ENCODE results near the gene RGMB. TPM values are rescaled to one million over a fixed set of nuclear protein-coding genes. Genes with fewer than 3 reads are reported as not detected.

Gene RGMB
- total and polyA plus RNA-seq, 2 of the 13 experiments (the other 11 are each of a cell fraction or from before 2014, with no cell fraction given): 3.0 to 3.8 TPM

DNA sequence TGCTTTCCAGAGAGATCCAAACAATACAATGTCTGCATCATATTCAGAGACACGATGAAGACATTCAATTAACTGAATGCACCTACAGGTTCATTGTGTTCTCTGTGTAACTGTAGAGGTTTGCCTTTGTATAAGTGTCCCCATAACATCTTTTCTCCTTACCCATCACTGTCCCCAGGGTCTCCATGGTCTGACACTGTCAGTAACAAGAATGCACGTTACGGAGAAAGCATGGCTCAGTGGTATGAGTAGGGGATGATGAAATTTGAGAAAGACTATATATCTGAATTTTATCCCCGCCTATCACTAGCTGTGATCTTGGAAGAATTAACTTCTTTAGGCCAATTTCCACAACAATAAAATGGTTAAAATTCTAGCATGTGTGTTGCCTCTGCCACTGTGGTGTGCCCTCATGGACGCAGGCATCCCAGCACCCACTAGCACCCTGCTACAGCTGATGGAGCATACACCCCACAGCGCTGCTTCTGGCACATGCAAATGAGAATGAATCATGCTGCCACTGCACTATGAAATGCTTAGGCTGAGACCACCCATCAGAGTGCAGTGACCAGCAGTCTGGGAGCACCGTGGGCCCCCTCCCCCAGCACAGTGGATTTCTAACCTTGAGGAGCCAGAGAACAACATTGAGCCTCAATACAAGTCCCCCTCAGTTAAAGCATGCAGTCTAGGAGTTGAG lies 54.3 kb downstream of the RGMB start:
- WGBS (ENCODE audit: low lambda C conversion rate): 19% methylated on average over 6 of the region's 7 CpGs
- Histone ChIP-seq H4K20me1 (ENCODE audit: insufficient read depth, low read length) (no peaks in the 10 kb centered on the region), H3K4me2 (ENCODE audit: low read depth, low read length) (no peak overlapping the region), H3K9me3 (ENCODE audit: low read length) (no peaks in the 10 kb centered on the region), H3K9ac (ENCODE audit: insufficient read depth, low read depth, low read length) (no peak overlapping the region), H3K4me1 (ENCODE audit: insufficient read depth, low read length) (no peaks in the 10 kb centered on the region), H3K27me3 (ENCODE audit: control insufficient read depth in 1 of 2, insufficient read depth in 2 of 2, low read length in 2 of 2) (no peaks in the 10 kb centered on the region; a peak in 1 of 5 replicates), H3K79me2 (ENCODE audit: insufficient read depth, low read length) (no peaks in the 10 kb centered on the region), H3K4me3 (replicated peaks in 1 of 3; ENCODE audit: insufficient read depth in 1 of 3, low read depth in 2 of 3, low read length in 3 of 3) (no peak overlapping the region), H3K27ac (ENCODE audit: extremely low read length, insufficient read depth, low read length) (no peak overlapping the region), H2AFZ (ENCODE audit: low read length) (no peak overlapping the region), H3K36me3 (replicated peaks in 1 of 2; ENCODE audit: control insufficient read depth in 1 of 2, insufficient read depth in 2 of 2, low read length in 2 of 2) (no peaks in the 10 kb centered on the region)
- intact Hi-C loops (cut with micrococcal nuclease; ENCODE audit: unreplicated experiment) (loop anchor here (1.0 to 5.0 kb wide), 3 partner anchors 59 to 1530 kb away; no protein-coding TSS in a partner anchor), in situ Hi-C loops (cut with HindIII; ENCODE audit: extremely low pct_ligation_motif_present, low pct_unique_long_range_greater_than_20kb) (loop anchor here (25.0 kb wide), 1 partner anchor 1290 kb away; no protein-coding TSS in a partner anchor)
- POLR2A ChIA-PET: no interaction called here
- ATAC-seq (no peak), DNase-seq (ENCODE audit: low spot score) (no peak), FAIRE-seq (no peak)
- no TSS peak for BruUV-seq (replicated peaks)
- CTCF ChIA-PET (ENCODE audit: low intra/inter-chr PET ratio, low total read pairs): no interaction called here
- TF ChIP-seq SAFB2 (CRISPR knock-in tag; IDR thresholded peaks at IDR 0.05; ENCODE audit: borderline replicate concordance, low read depth) (no peak), ZBTB1 (CRISPR knock-in tag; IDR thresholded peaks at IDR 0.05; ENCODE audit: borderline replicate concordance) (no peak), ZNF142 (CRISPR knock-in tag; IDR thresholded peaks at IDR 0.05) (no peak), ZNF674 (CRISPR knock-in tag; IDR thresholded peaks at IDR 0.05; ENCODE audit: low read depth) (no peak), ZNF773 (CRISPR knock-in tag; IDR thresholded peaks at IDR 0.05; ENCODE audit: borderline replicate concordance) (no peak), ZNF414 (CRISPR knock-in tag; IDR thresholded peaks at IDR 0.05) (no peak), PHF21A (CRISPR knock-in tag; IDR thresholded peaks at IDR 0.05) (no peak), HMG20A (CRISPR knock-in tag; IDR thresholded peaks at IDR 0.05; ENCODE audit: borderline replicate concordance) (no peak)

Data from HepG2 (cell line).